T-cell (primary cell): Measurements from ENCODE around the gene CPPED1. TPM values are rescaled to one million over a fixed set of nuclear protein-coding genes. Genes with fewer than 3 reads are reported as not detected.

Source experiments
- ATAC-seq, 4 experiments: fragments of 200-7000 bp in 3 of 4; fragments of 150-1000 bp in 1 of 4; cut with Tn5 transposase; replicated peaks in 1 of 4; 1 replicate in 3 of 4; 2 replicates in 1 of 4; pipeline ENCODE4 v1.10.0; 2021; ENCODE audit warnings: moderate library complexity in 3 of 4, mild to moderate bottlenecking in 2 of 4, moderate number of reproducible peaks in 1 of 4
- CTCF ChIA-PET, 2 donors: fragments of 300-600 bp; sonication (Branson Sonifier 250); formaldehyde crosslinking; loops; one replicate each; lab custom pipeline; 2022; ENCODE audit warnings: antibody characterized with exemption in 2 of 2; lab: Charles Lee
- POLR2A ChIA-PET, 2 donors: fragments of 300-600 bp; sonication (Branson Sonifier 250); formaldehyde crosslinking; loops; one replicate each; lab custom pipeline; 2022; ENCODE audit warnings: antibody characterized with exemption in 2 of 2; lab: Charles Lee
- DNase-seq, 35 experiments: peaks; one replicate each; pipeline versions ENCODE4 v3.0.0 to v3.0.0-alpha.2; 2013 to 2023
- H3K27ac ChIP-seq: one replicate; pipeline ENCODE4 v1.5.1; 2013; ENCODE audit warnings: low read length
- H3K27me3 ChIP-seq, 2 experiments: replicated peaks in 1 of 2; 1 replicate in 1 of 2; 2 replicates in 1 of 2; pipeline versions ENCODE4 v1.6.1 to v1.7.0; 2013; ENCODE audit warnings: low read length in 1 of 2, mixed read lengths in 1 of 2; ENCODE audit not compliant: control insufficient read depth in 2 of 2, insufficient read depth in 2 of 2; ENCODE audit errors: extremely low read depth in 1 of 2
- H3K36me3 ChIP-seq, 2 donors: 1 replicate in 1 of 2; 2 replicates in 1 of 2; pipeline versions ENCODE4 v1.6.1 to v1.7.0; 2013; ENCODE audit warnings: low read length in 1 of 2; ENCODE audit not compliant: control insufficient read depth in 2 of 2, insufficient read depth in 1 of 2; ENCODE audit errors: extremely low read depth in 1 of 2
- H3K4me1 ChIP-seq, 2 experiments: 1 replicate in 1 of 2; 2 replicates in 1 of 2; pipeline versions ENCODE4 v1.6.1 to v1.7.0; 2013; ENCODE audit warnings: low read length in 2 of 2, mixed read lengths in 1 of 2; ENCODE audit not compliant: insufficient read depth in 2 of 2, control insufficient read depth in 1 of 2; ENCODE audit errors: extremely low read depth in 1 of 2
- H3K4me3 ChIP-seq, 2 donors: 1 replicate in 1 of 2; 2 replicates in 1 of 2; pipeline versions ENCODE4 v1.5.1 to v1.7.0; 2013; ENCODE audit warnings: mild to moderate bottlenecking in 2 of 2, low read length in 1 of 2, moderate library complexity in 1 of 2; ENCODE audit not compliant: control insufficient read depth in 1 of 2; ENCODE audit errors: extremely low read depth in 1 of 2
- H3K9me3 ChIP-seq: 2 replicates; pipeline ENCODE4 v1.7.0; 2013
- H3K27ac Mint-ChIP-seq, 2 donors: one replicate each; pipeline ENCODE4 v1.8.0; 2020 to 2021; ENCODE audit warnings: mild to moderate bottlenecking in 2 of 2, mixed read lengths in 2 of 2
- H3K27me3 Mint-ChIP-seq, 2 donors: one replicate each; pipeline ENCODE4 v1.8.0; 2021 to 2022; ENCODE audit warnings: mixed read lengths in 2 of 2
- H3K36me3 Mint-ChIP-seq: one replicate; pipeline ENCODE4 v1.8.0; 2021; ENCODE audit warnings: mixed read lengths
- H3K4me1 Mint-ChIP-seq, 3 donors: one replicate each; pipeline ENCODE4 v1.8.0; 2020 to 2022; ENCODE audit warnings: mixed read lengths in 3 of 3, mild to moderate bottlenecking in 1 of 3
- H3K4me3 Mint-ChIP-seq, 3 donors: one replicate each; pipeline ENCODE4 v1.8.0; 2020 to 2022; ENCODE audit warnings: mild to moderate bottlenecking in 3 of 3, mixed read lengths in 3 of 3, moderate library complexity in 3 of 3
- H3K9me3 Mint-ChIP-seq, 3 donors: one replicate each; pipeline ENCODE4 v1.8.0; 2020 to 2022; ENCODE audit warnings: mixed read lengths in 3 of 3
- WGBS: methylation state at CpG from one replicate; pipeline ENCODE4 v1.1.5; 2013; ENCODE audit warnings: missing lambda C conversion rate; ENCODE audit not compliant: insufficient coverage; 5-methylcytosine and 5-hydroxymethylcytosine counted together
- total RNA-seq, 35 experiments: library from RNA in 6 of 35; stranded (reverse) in 6 of 35; fragments of 120-200 nt in 1 of 35; gene quantifications; one replicate each; pipeline versions ENCODE4 v1.2.1 to v1.2.4 and lab custom pipeline; 2013 to 2026

CPPED1 gene
- total RNA-seq, 5 donors from 2014 or later (not counting 1 experiment from before 2014, with no cell fraction given), result 2.9 to 9.2 (median 7.5) TPM

DNA sequence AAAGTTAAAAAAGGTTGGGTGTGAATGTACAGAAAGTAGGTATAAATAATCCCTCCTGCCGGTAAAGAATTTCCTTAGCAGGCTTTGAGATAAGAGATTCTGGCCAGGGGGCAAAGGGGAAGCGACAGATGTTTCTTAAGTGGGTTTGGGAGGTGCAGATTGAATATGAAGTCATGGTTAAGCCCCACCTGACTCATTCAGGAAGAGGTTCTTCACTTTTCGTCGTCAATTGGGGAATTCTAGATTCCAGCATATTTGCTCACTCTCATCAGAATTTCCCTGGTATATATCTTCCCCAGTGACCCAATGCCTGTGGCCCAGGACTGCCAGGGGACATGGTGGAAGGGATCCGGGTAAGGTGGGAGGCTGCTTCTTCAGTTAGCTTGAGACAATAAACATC is 127.8 kb downstream of the CPPED1 start:
- POLR2A ChIA-PET, result no interaction called here
- peaks cover 23% of the 10 kb centered on the region for H3K36me3 Mint-ChIP-seq
- no peak for ATAC-seq
- Histone ChIP-seq H3K9me3 (no peaks in the 10 kb centered on the region), H3K4me3 (no peak overlapping the region), H3K4me1 (peaks cover 0 to 10% of the 10 kb centered on the region in 2 experiments), H3K36me3 (no peaks in the 10 kb centered on the region), H3K27me3 (no peaks in the 10 kb centered on the region), H3K27ac (no peak overlapping the region)
- no peak overlapping the region for H3K27ac Mint-ChIP-seq
- no peaks in the 10 kb centered on the region for H3K27me3 Mint-ChIP-seq
- CTCF ChIA-PET, result no interaction called here
- H3K4me1 Mint-ChIP-seq, result peaks cover 15 to 16% (median 15%) of the 10 kb centered on the region in 3 donors
- no peak for DNase-seq
- no peak overlapping the region for H3K4me3 Mint-ChIP-seq
- 44% methylated on average over 2 of the region's 5 CpGs for WGBS
- peaks cover 0 to 3% (median 0%) of the 10 kb centered on the region in 3 donors for H3K9me3 Mint-ChIP-seq

DNA sequence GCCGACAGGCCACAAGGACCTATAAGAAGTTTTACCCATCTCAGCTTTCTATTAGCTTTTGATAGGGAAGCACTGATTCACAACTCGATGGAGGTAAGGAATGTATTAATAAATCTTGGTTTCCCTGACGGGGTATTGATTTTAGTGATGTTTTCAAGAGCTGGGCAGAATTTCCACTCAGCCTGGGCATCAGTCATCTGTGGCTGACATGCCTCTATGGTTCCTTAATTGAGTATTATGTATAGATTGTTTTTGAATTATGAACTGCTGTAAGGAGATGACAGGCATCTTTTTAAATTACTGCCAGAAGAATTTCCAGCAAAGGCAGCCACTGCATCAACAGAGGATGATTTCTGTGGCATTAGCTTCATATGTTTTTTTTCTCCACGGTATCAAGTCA is 128.6 kb downstream of the CPPED1 start:
- POLR2A ChIA-PET, result no interaction called here

DNA sequence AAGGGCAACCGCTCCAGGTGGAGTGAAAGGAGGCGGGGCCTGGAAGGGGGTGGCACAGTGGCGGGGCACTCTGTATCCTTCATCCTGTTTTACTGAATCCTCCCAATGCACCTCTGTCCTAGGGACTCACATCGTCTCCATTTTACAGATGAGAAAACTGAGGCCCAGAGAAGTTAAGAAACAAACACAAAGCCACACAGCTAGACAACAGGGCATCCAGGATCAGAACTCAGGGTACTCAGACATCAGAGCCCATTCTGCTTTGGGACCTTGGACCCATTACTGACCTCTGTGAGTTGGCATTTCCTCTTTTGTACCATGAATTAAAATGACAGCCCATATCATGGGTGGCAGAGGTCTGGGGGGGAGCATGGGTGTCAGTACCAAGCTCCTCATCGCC is 129.2 kb downstream of the CPPED1 start:
- Mint-ChIP-seq H3K27me3 (no peaks in the 10 kb centered on the region), H3K4me3 (no peak overlapping the region), H3K4me1 (peaks cover 15 to 16% (median 15%) of the 10 kb centered on the region in 3 donors), H3K9me3 (peaks cover 0 to 6% (median 4%) of the 10 kb centered on the region in 3 donors), H3K36me3 (peaks cover 32% of the 10 kb centered on the region), H3K27ac (no peak overlapping the region)
- ChIA-PET POLR2A (no interaction called here), CTCF (no interaction called here)
- H3K4me1 ChIP-seq, result peaks cover 0 to 10% of the 10 kb centered on the region in 2 experiments
- no peaks in the 10 kb centered on the region for H3K27me3 ChIP-seq
- WGBS, result 87% methylated on average over 4 of the region's 5 CpGs
- ATAC-seq (no peak), DNase-seq (no peak)
- no peaks in the 10 kb centered on the region for H3K36me3 ChIP-seq
- no peaks in the 10 kb centered on the region for H3K9me3 ChIP-seq
- no peak overlapping the region for H3K4me3 ChIP-seq
- H3K27ac ChIP-seq, result no peak overlapping the region

More for the DNA sequence above, 128.6 kb downstream of the CPPED1 start:
- peaks cover 15 to 16% (median 15%) of the 10 kb centered on the region in 3 donors for H3K4me1 Mint-ChIP-seq
- H3K36me3 Mint-ChIP-seq, result peaks cover 27% of the 10 kb centered on the region
- no peaks in the 10 kb centered on the region for H3K36me3 ChIP-seq
- H3K27me3 Mint-ChIP-seq, result no peaks in the 10 kb centered on the region
- CTCF ChIA-PET, result no interaction called here
- no peak overlapping the region for H3K4me3 Mint-ChIP-seq
- no peaks in the 10 kb centered on the region for H3K27me3 ChIP-seq
- H3K9me3 Mint-ChIP-seq, result peaks cover 0 to 4% (median 3%) of the 10 kb centered on the region in 3 donors
- no peaks in the 10 kb centered on the region for H3K9me3 ChIP-seq
- no peak overlapping the region for H3K27ac Mint-ChIP-seq
- H3K27ac ChIP-seq, result no peak overlapping the region
- peaks cover 0 to 10% of the 10 kb centered on the region in 2 experiments for H3K4me1 ChIP-seq
- 80% methylated on average over 1 of the region's 4 CpGs for WGBS
- no peak for ATAC-seq
- no peak overlapping the region for H3K4me3 ChIP-seq
- DNase-seq, result no peak

GRCh38 chr16:12674071-12674470 is 129.6 kb downstream of the CPPED1 start:
- Mint-ChIP-seq H3K4me1 (peaks cover 15 to 16% (median 15%) of the 10 kb centered on the region in 3 donors), H3K27ac (no peak overlapping the region), H3K9me3 (peaks cover 2 to 10% (median 4%) of the 10 kb centered on the region in 3 donors), H3K27me3 (no peaks in the 10 kb centered on the region), H3K36me3 (peaks cover 36% of the 10 kb centered on the region), H3K4me3 (no peak overlapping the region)
- H3K27ac ChIP-seq, result no peak overlapping the region
- ChIA-PET POLR2A (no interaction called here), CTCF (no interaction called here)
- ATAC-seq (no peak), DNase-seq (no peak)
- H3K4me3 ChIP-seq, result no peak overlapping the region
- H3K9me3 ChIP-seq, result no peaks in the 10 kb centered on the region
- WGBS, result 86% methylated on average over 4 of the region's 6 CpGs
- no peaks in the 10 kb centered on the region for H3K27me3 ChIP-seq
- no peaks in the 10 kb centered on the region for H3K36me3 ChIP-seq
- H3K4me1 ChIP-seq, result peaks cover 0 to 10% of the 10 kb centered on the region in 2 experiments

- peaks cover 15 to 16% (median 15%) of the 10 kb centered on the region in 3 donors for H3K4me1 Mint-ChIP-seq
- H3K4me1 ChIP-seq, result peaks cover 0 to 10% of the 10 kb centered on the region in 2 experiments
- CTCF ChIA-PET, result no interaction called here
These were observed 130.2 kb downstream of the CPPED1 start for GRCh38 chr16:12673466-12673865.

GRCh38 chr16:12672986-12673385 is 130.7 kb downstream of the CPPED1 start:
- no peaks in the 10 kb centered on the region for H3K27me3 Mint-ChIP-seq
- ATAC-seq, result no peak
- DNase-seq, result no peak
- H3K4me1 ChIP-seq, result peaks cover 0 to 10% of the 10 kb centered on the region in 2 experiments
- no peaks in the 10 kb centered on the region for H3K27me3 ChIP-seq
- peaks cover 44% of the 10 kb centered on the region for H3K36me3 Mint-ChIP-seq
- CTCF ChIA-PET, result no interaction called here
- WGBS, result 95% methylated on average over 4 of the region's 8 CpGs
- no peaks in the 10 kb centered on the region for H3K36me3 ChIP-seq
- peaks cover 8 to 18% (median 10%) of the 10 kb centered on the region in 3 donors for H3K9me3 Mint-ChIP-seq
- H3K4me1 Mint-ChIP-seq, result peaks cover 14 to 15% (median 14%) of the 10 kb centered on the region in 3 donors
- no peak overlapping the region for H3K27ac Mint-ChIP-seq
- POLR2A ChIA-PET, result no interaction called here
- H3K4me3 ChIP-seq, result no peak overlapping the region
- no peak overlapping the region for H3K4me3 Mint-ChIP-seq
- no peaks in the 10 kb centered on the region for H3K9me3 ChIP-seq
- H3K27ac ChIP-seq, result no peak overlapping the region

More at GRCh38 chr16:12673466-12673865, 130.2 kb downstream of the CPPED1 start:
- no peak overlapping the region for H3K27ac Mint-ChIP-seq
- no peaks in the 10 kb centered on the region for H3K27me3 ChIP-seq
- H3K27ac ChIP-seq, result no peak overlapping the region
- H3K9me3 Mint-ChIP-seq, result peaks cover 7 to 16% (median 8%) of the 10 kb centered on the region in 3 donors
- no peak for DNase-seq
- no peak for ATAC-seq
- H3K36me3 Mint-ChIP-seq, result peaks cover 42% of the 10 kb centered on the region
- WGBS, result 93% methylated on average over 7 of the region's 10 CpGs
- H3K4me3 ChIP-seq, result no peak overlapping the region
- no peak overlapping the region for H3K4me3 Mint-ChIP-seq
- H3K36me3 ChIP-seq, result no peaks in the 10 kb centered on the region
- no peaks in the 10 kb centered on the region for H3K9me3 ChIP-seq
- POLR2A ChIA-PET, result no interaction called here
- no peaks in the 10 kb centered on the region for H3K27me3 Mint-ChIP-seq
